GM12878 (cell line): ENCODE measurements around the gene CUL9. TPM values are rescaled to one million over a fixed set of nuclear protein-coding genes. Genes with fewer than 3 reads are reported as not detected.

Experiments used
- ATAC-seq: fragments of 200-7000 bp; cut with Tn5 transposase; 3 replicates; pipeline ENCODE4 v1.9.1; 2020; ENCODE audit warnings: mild to moderate bottlenecking, moderate library complexity
- BruUV-seq: library from RNA; stranded (reverse); fragments of 400-500 nt; replicated peaks from 2 replicates; lab custom pipeline; 2021; lab: Mats Ljungman, UMichigan
- CTCF ChIA-PET: fragments of 300-600 bp; sonication (Branson Sonifier 250); formaldehyde crosslinking; extraction: SDS; loops from one replicate; lab custom pipeline; 2021; ENCODE audit warnings: inconsistent platforms; lab: Yijun Ruan, JAX
- POLR2A ChIA-PET: fragments of 350-600 bp; formaldehyde crosslinking; extraction: SDS; loops from one replicate; lab custom pipeline; 2021; ENCODE audit warnings: inconsistent platforms; lab: Charles Lee
- RAD21 ChIA-PET: fragments of 300-600 bp; sonication (Branson Sonifier 250); formaldehyde crosslinking; loops from one replicate; lab custom pipeline; 2023; ENCODE audit warnings: antibody characterized with exemption; ENCODE audit not compliant: unreplicated experiment; lab: Charles Lee
- SMC1A ChIA-PET: fragments of 300-600 bp; sonication (Branson Sonifier 250); formaldehyde crosslinking; loops from one replicate; lab custom pipeline; 2023; ENCODE audit not compliant: unreplicated experiment, uncharacterized antibody; lab: Charles Lee
- DNase-seq: peaks from one replicate; pipeline ENCODE4 v3.0.0-alpha.2; 2011; ENCODE audit warnings: low read depth, low spot score
- FAIRE-seq: peaks from 3 replicates; lab custom pipeline; 2011; peaks lifted over from hg19 to GRCh38; lab: Jason Lieb, UNC
- H2AFZ ChIP-seq: 2 replicates; pipeline ENCODE4 v1.6.0; 2011; ENCODE audit warnings: low read depth, low read length, control low read depth; ENCODE audit not compliant: control insufficient read depth
- H3K27ac ChIP-seq: 2 replicates; pipeline ENCODE4 v1.5.1; 2011; ENCODE audit warnings: control low read depth; ENCODE audit not compliant: control insufficient read depth, insufficient read depth
- H3K27me3 ChIP-seq, 2 experiments: replicated peaks in 1 of 2; 2 replicates each; pipeline versions ENCODE4 v1.6.0 to v1.6.1; 2011; ENCODE audit warnings: low read length in 1 of 2; ENCODE audit not compliant: control insufficient read depth in 2 of 2, insufficient read depth in 2 of 2
- H3K36me3 ChIP-seq, 2 experiments: 2 replicates each; pipeline ENCODE4 v1.5.1; 2011; ENCODE audit warnings: low read length in 1 of 2; ENCODE audit not compliant: control insufficient read depth in 2 of 2, insufficient read depth in 2 of 2
- H3K4me1 ChIP-seq: 2 replicates; pipeline ENCODE4 v1.6.1; 2011; ENCODE audit warnings: mild to moderate bottlenecking, low read length, moderate library complexity, mixed read lengths; ENCODE audit not compliant: control insufficient read depth, insufficient read depth
- H3K4me2 ChIP-seq: 2 replicates; pipeline ENCODE4 v1.6.0; 2011; ENCODE audit warnings: control low read depth; ENCODE audit not compliant: control insufficient read depth, insufficient read depth
- H3K4me3 ChIP-seq: fragments of 200-600 bp; sonication (generic); 2 replicates; pipeline ENCODE4 v1.5.1; 2016
- H3K79me2 ChIP-seq: 2 replicates; pipeline ENCODE4 v1.6.0; 2011; ENCODE audit warnings: low read length; ENCODE audit not compliant: control insufficient read depth, insufficient read depth
- H3K9ac ChIP-seq: 2 replicates; pipeline ENCODE4 v1.8.0; 2011; ENCODE audit warnings: low read length, control low read depth, mixed read lengths; ENCODE audit not compliant: control insufficient read depth, insufficient read depth
- H3K9me3 ChIP-seq: replicated peaks from 3 replicates; pipeline ENCODE4 v1.5.1; 2011; ENCODE audit warnings: mild to moderate bottlenecking, low read length; ENCODE audit not compliant: control insufficient read depth, insufficient read depth
- H4K20me1 ChIP-seq: 2 replicates; pipeline ENCODE4 v1.6.0; 2011; ENCODE audit not compliant: control insufficient read depth, insufficient read depth
- CEBPZ ChIP-seq: fragments of 150-350 bp; IDR thresholded peaks from 2 replicates; pipeline ENCODE4 v1.6.1; 2016; ENCODE audit warnings: low read depth, low read length
- E2F8 ChIP-seq: fragments of 450-650 bp; IDR thresholded peaks from 2 replicates; pipeline ENCODE4 v1.6.1; 2018; ENCODE audit warnings: mild to moderate bottlenecking, low read depth, moderate library complexity; ENCODE audit not compliant: partially characterized antibody
- FOXM1 ChIP-seq: IDR thresholded peaks from 2 replicates; pipeline ENCODE4 v1.6.1; 2012; ENCODE audit warnings: low read depth, mild to moderate bottlenecking, inconsistent platforms, low read length, moderate library complexity
- GATAD2B ChIP-seq: fragments of 450-650 bp; conservative IDR thresholded peaks from 2 replicates; pipeline ENCODE4 v1.6.1; 2017; ENCODE audit warnings: low read depth, mild to moderate bottlenecking, moderate library complexity
- HDAC2 ChIP-seq: fragments of 200-600 bp; sonication (generic); IDR thresholded peaks from 2 replicates; pipeline ENCODE4 v1.6.1; 2017
- KLF5 ChIP-seq: fragments of 450-650 bp; IDR thresholded peaks from 2 replicates; pipeline ENCODE4 v1.6.1; 2014; ENCODE audit warnings: mild to moderate bottlenecking; ENCODE audit not compliant: partially characterized antibody
- MTA2 ChIP-seq: fragments of 450-650 bp; IDR thresholded peaks from 2 replicates; pipeline ENCODE4 v1.6.1; 2016; ENCODE audit warnings: low read depth, mild to moderate bottlenecking, moderate library complexity
- MXI1 ChIP-seq: fragments of 150-350 bp; IDR thresholded peaks from 2 replicates; pipeline ENCODE4 v1.6.1; 2011; ENCODE audit warnings: low read depth, mild to moderate bottlenecking, inconsistent platforms, low read length, improper control_type of control experiment
- SREBF2 ChIP-seq: IDR thresholded peaks from 2 replicates; pipeline ENCODE4 v1.6.1; 2012; ENCODE audit warnings: mild to moderate bottlenecking, low read length
- SUZ12 ChIP-seq: fragments of 200-600 bp; sonication (generic); IDR thresholded peaks from one replicate; pipeline ENCODE4 v1.6.1; 2018; ENCODE audit warnings: antibody characterized with exemption, mild to moderate bottlenecking; ENCODE audit not compliant: unreplicated experiment
- ZBTB4 ChIP-seq: fragments of 450-650 bp; formaldehyde crosslinking; IDR thresholded peaks from 2 replicates; pipeline ENCODE4 v1.4.0; 2022; ENCODE audit warnings: mild to moderate bottlenecking, moderate library complexity
- WGBS: methylation state at CpG from one replicate; pipeline ENCODE4 v1.1.6; 2016; ENCODE audit warnings: low lambda C conversion rate; ENCODE audit not compliant: insufficient replicate concordance, insufficient coverage; ENCODE audit errors: missing lambda C conversion rate; 5-methylcytosine and 5-hydroxymethylcytosine counted together
- in situ Hi-C: fragments of 300-500 bp; cut with MboI; formaldehyde crosslinking; loops from 9 replicates; pipeline ENCODE4 v1.14.3; 2018; ENCODE audit warnings: mixed read lengths
- intact Hi-C: fragments of 100-400 bp; cut with micrococcal nuclease; formaldehyde crosslinking; loops from one replicate; pipeline ENCODE4 v1.14.2; 2022; ENCODE audit not compliant: unreplicated experiment
- polyA plus RNA-seq, 11 experiments: library from polyadenylated mRNA; depleted of rRNA in 4 of 11; unstranded in 6 of 11; stranded (reverse) in 5 of 11; fragments of >200 nt; fragmentation: Nextera tagmentation in 4 of 11; fragmentation: Illumina TruSeq in 1 of 11; extraction: Ambion mirVana in 4 of 11; extraction: Trizol in 1 of 11; gene quantifications; 1 replicate in 1 of 11; 2 replicates in 10 of 11; pipeline versions ENCODE4 v1.2.1 to v1.2.3, GENCODE V29; 2011 to 2016; ENCODE audit warnings: inconsistent platforms in 2 of 11, missing spikeins in 2 of 11, low read depth in 1 of 11
- total RNA-seq, 4 experiments: library from RNA; depleted of rRNA in 3 of 4; stranded (reverse); fragments of >200 nt in 3 of 4; fragmentation: Illumina TruSeq in 1 of 4; extraction: Trizol in 1 of 4; gene quantifications; 2 replicates each; pipeline versions ENCODE4 v1.2.1 to v1.2.3, GENCODE V29; 2013 to 2021

The CUL9 gene
- total and polyA plus RNA-seq, 10 of the 15 experiments (the other 5 are each of a cell fraction or from before 2014, with no cell fraction given): 1.2 to 48.3 (median 17.2) TPM

- Histone ChIP-seq H3K4me2 (no peak overlapping the region), H3K9ac (no peak overlapping the region), H3K27ac (no peak overlapping the region), H3K9me3 (no peaks in the 10 kb centered on the region), H2AFZ (peak overlapping the region; percentile 67), H4K20me1 (no peaks in the 10 kb centered on the region), H3K4me1 (peaks cover 2% of the 10 kb centered on the region; the same call in 1 of the 2 replicates), H3K79me2 (no peaks in the 10 kb centered on the region), H3K4me3 (no peak overlapping the region), H3K27me3 (no peaks in the 10 kb centered on the region; a peak in 1 of 4 replicates), H3K36me3 (no peaks in the 10 kb centered on the region)
- intact Hi-C loops (loop anchor here (1.0 to 2.0 kb wide), 5 partner anchors 71 to 243 kb away; no protein-coding TSS in a partner anchor), in situ Hi-C loops (no loop called here)
- 38% methylated on average over 12 of the region's 12 CpGs for WGBS
- RAD21 ChIA-PET: interaction anchor here (0.6 to 6.9 kb wide), 12 partner anchors 26 to 243 kb away, joined by 3 to 44 read pairs (median 4); partner anchors contain the start of genes CRIP3 and ZNF318
- POLR2A ChIA-PET: interaction anchor here (0.7 kb wide), 2 partner anchors 9 to 26 kb away, joined by 3 read pairs; no protein-coding TSS in a partner anchor
- ATAC-seq (peak; percentile 99), DNase-seq (peak; percentile 46), FAIRE-seq (peak; percentile 90)
- SMC1A ChIA-PET: interaction anchor here (1.1 to 3.1 kb wide), 10 partner anchors 9 to 246 kb away, joined by 3 to 16 read pairs (median 4); partner anchors contain the start of genes DNPH1 and LRRC73
- BruUV-seq: no TSS peak
- CTCF ChIA-PET: interaction anchor here (0.6 to 6.1 kb wide), 20 partner anchors 17 to 242 kb away, joined by 3 to 56 read pairs (median 4); partner anchors contain the start of genes CRIP3 and DNPH1
- TF ChIP-seq E2F8: no peak
- no peak for TF ChIP-seq ZBTB4 (CRISPR knock-in tag)
- TF ChIP-seq SUZ12: no peak
- TF ChIP-seq FOXM1: no peak
- no peak for TF ChIP-seq MTA2
- no peak for TF ChIP-seq SREBF2
- no peak for TF ChIP-seq HDAC2
- TF ChIP-seq GATAD2B: no peak
- TF ChIP-seq MXI1: no peak
- TF ChIP-seq CEBPZ: no peak
- peak; percentile 21 for TF ChIP-seq KLF5
Observed at GRCh38 chr6:43263314-43264178, 81.5 kb downstream of the CUL9 start.
